HT1080 (cell line): ENCODE data around the gene OR4C16. TPM values are rescaled to one million over a fixed set of nuclear protein-coding genes. Genes with fewer than 3 reads are reported as not detected.

Experiments used
- DNase-seq: peaks from one replicate; pipeline ENCODE4 v3.0.0-alpha.2; 2015; ENCODE audit warnings: low read depth
- polyA plus RNA-seq, 2 experiments: library from polyadenylated mRNA; depleted of rRNA; stranded (reverse); fragments of >200 nt; gene quantifications; 2 replicates each; pipeline ENCODE4 v1.2.3, GENCODE V29; 2015
- total RNA-seq: library from RNA; depleted of rRNA; stranded (reverse); fragments of >200 nt; shearing (Covaris generic); gene quantifications from 2 replicates; pipeline ENCODE4 v1.2.3, GENCODE V29; 2014; rRNA removed

Gene OR4C16, protein sequence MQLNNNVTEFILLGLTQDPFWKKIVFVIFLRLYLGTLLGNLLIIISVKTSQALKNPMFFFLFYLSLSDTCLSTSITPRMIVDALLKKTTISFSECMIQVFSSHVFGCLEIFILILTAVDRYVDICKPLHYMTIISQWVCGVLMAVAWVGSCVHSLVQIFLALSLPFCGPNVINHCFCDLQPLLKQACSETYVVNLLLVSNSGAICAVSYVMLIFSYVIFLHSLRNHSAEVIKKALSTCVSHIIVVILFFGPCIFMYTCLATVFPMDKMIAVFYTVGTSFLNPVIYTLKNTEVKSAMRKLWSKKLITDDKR
- total RNA-seq = not detected in 2 replicates
- polyA plus RNA-seq (2015; cell fraction: cytosol; rRNA removed) = not detected in 2 replicates
- polyA plus RNA-seq (2015; cell fraction: nucleus; rRNA removed) = not detected in 2 replicates

DNA sequence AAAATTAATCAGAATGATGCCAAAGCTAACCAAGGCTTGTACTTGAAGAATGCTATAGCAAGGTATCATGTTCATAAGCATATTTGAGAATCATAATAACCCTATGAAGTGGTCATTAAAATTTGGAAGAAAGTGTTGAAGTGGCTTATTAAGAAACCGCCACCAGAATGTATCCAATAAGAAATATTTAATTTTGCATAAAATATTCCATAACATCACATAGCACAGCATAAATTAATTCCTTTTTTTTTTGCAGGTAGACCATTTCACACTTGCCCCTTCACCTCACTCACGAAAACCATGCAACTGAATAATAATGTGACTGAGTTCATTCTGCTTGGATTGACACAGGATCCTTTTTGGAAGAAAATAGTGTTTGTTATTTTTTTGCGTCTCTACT is at the start of gene OR4C16:
Gene OR4C16, plus strand, starts transcription at position 301 of the 400 bp plus-strand sequence. Its CDS starts 0 bp downstream, at position 301.
- no peak for DNase-seq

DNA sequence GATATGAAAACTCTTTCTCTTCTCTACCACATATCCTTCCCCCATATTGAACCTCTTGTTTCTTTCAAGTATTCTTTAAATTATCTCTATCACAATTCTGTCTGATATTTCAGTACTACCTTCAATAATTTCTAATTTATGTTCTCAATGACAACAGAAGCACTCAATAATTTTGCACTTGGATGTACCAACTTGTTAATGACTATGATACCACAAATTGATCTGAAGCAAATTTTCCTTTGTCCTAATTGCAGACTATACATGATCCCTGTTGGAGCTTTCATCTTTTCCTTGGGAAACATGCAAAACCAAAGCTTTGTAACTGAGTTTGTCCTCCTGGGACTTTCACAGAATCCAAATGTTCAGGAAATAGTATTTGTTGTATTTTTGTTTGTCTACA is 17.8 kb upstream of the OR4C16 start, which contains the start of gene OR4C15:
Gene OR4C15, plus strand, starts transcription at position 301 of the 400 bp plus-strand sequence. Its CDS starts 0 bp downstream, at position 301.
- no peak for DNase-seq

DNA sequence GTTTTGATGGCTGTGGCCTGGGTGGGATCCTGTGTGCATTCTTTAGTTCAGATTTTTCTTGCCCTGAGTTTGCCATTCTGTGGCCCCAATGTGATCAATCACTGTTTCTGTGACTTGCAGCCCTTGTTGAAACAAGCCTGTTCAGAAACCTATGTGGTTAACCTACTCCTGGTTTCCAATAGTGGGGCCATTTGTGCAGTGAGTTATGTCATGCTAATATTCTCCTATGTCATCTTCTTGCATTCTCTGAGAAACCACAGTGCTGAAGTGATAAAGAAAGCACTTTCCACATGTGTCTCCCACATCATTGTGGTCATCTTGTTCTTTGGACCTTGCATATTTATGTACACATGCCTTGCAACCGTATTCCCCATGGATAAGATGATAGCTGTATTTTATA is 620 bp downstream of the OR4C16 start:
- no peak for DNase-seq

DNA sequence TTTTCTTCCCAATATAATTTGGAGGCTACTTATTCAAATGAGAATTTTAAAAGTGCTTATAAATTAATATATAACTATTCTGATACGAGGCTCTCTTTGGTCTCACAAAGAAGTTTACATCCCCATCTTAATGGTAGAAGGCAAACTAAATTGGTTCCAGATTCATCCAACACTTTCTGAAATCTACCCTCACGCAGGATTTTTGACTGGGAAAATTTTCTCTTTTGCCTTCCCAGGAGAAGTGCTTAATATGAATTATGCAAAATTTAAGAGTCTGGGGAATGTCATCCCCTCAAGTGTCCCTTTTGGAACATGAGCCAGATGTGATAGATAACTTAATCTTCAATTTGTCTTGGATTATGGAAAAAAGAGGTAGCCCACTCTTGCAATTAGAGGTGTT is 35.6 kb downstream of the OR4C16 start, which contains the start of gene OR4C11:
Gene OR4C11, minus strand, starts transcription at position 101 of the 400 bp plus-strand sequence. CDS start 3,272 bp downstream, outside the sequence.
- DNase-seq = no peak

Other genes starting within 250 kb of the OR4C16 start
- gene OR4A16, start 228.9 kb upstream of the OR4C16 start, total RNA-seq = not detected in 2 replicates
- gene OR4A15, start 204.2 kb upstream of the OR4C16 start, total RNA-seq = not detected in 2 replicates
- not detected in 2 replicates for gene OR4C15, start 17.7 kb upstream of the OR4C16 start, total RNA-seq
- gene OR4C11, start 35.5 kb downstream of the OR4C16 start, total RNA-seq = not detected in 2 replicates
- gene OR4P4, start 63.0 kb downstream of the OR4C16 start, total RNA-seq = not detected in 2 replicates
- not detected in 2 replicates for gene OR4S2, start 76.2 kb downstream of the OR4C16 start, total RNA-seq
- 0.10 TPM in 1 of 2 replicates, not detected in the other for gene OR4C6, start 90.1 kb downstream of the OR4C16 start, total RNA-seq
- gene OR5D13, start 201.3 kb downstream of the OR4C16 start, total RNA-seq = not detected in 2 replicates
- gene OR5D14, start 223.4 kb downstream of the OR4C16 start, total RNA-seq = not detected in 2 replicates
- not detected in 2 replicates for gene OR5L1, start 239.2 kb downstream of the OR4C16 start, total RNA-seq
- gene OR5D18, start 247.5 kb downstream of the OR4C16 start, total RNA-seq = not detected in 2 replicates